Upper lobe of right lung (tissue), 1 donor: Measurements from ENCODE around the gene PTS. TPM values are rescaled to one million over a fixed set of nuclear protein-coding genes. Genes with fewer than 3 reads are reported as not detected.

Experiments
- ATAC-seq: fragments of 200-7000 bp; cut with Tn5 transposase; one replicate; pipeline ENCODE4 v1.9.1; 2020; ENCODE audit warnings: mild to moderate bottlenecking, moderate library complexity
- DNase-seq: peaks from one replicate; pipeline ENCODE4 v3.0.0-alpha.2; 2020
- H3K27ac ChIP-seq: fragments of 200-600 bp; one replicate; pipeline ENCODE4 v1.8.0; 2022
- H3K27me3 ChIP-seq: fragments of 200-600 bp; one replicate; pipeline ENCODE4 v1.8.0; 2022; ENCODE audit warnings: mild to moderate bottlenecking
- H3K36me3 ChIP-seq: fragments of 200-600 bp; one replicate; pipeline ENCODE4 v1.8.0; 2022
- H3K4me1 ChIP-seq: fragments of 200-600 bp; one replicate; pipeline ENCODE4 v1.8.0; 2022
- H3K4me3 ChIP-seq: fragments of 200-600 bp; one replicate; pipeline ENCODE4 v1.8.0; 2022; ENCODE audit warnings: mild to moderate bottlenecking
- H3K9me3 ChIP-seq: fragments of 200-600 bp; one replicate; pipeline ENCODE4 v1.8.0; 2022
- CTCF ChIP-seq: fragments of 200-600 bp; IDR thresholded peaks from one replicate; pipeline ENCODE4 v1.8.0; 2022; ENCODE audit warnings: antibody characterized with exemption
- intact Hi-C: fragments of 100-400 bp; cut with DNase I; formaldehyde crosslinking; loops from one replicate; pipeline ENCODE4 v1.11.0; 2022
- total RNA-seq: library from RNA; stranded (reverse); fragmentation: NEBNext Ultra II Directional; extraction: Animal tissue kit (Norgen Biotek cat#: 25700); gene quantifications from one replicate; pipeline ENCODE4 v1.2.1, GENCODE V29; 2021
- donor health status: DM: no; HTN: yes; CAD: no; lungs with severe emphysema.

PTS gene
- total RNA-seq, 1 donor from 2014 or later = 22.5 TPM

GRCh38 chr11:112266410-112266778, 40.2 kb downstream of the PTS start:
- DNase-seq (no peak), ATAC-seq (no peak)
- Histone ChIP-seq H3K27ac (no peak overlapping the region), H3K4me1 (no peaks in the 10 kb centered on the region), H3K9me3 (no peaks in the 10 kb centered on the region), H3K27me3 (no peaks in the 10 kb centered on the region), H3K4me3 (no peak overlapping the region), H3K36me3 (no peaks in the 10 kb centered on the region)
- TF ChIP-seq CTCF = no peak
- intact Hi-C loops = no loop called here

- TF ChIP-seq CTCF = no peak
- Histone ChIP-seq H3K27ac (no peak overlapping the region), H3K36me3 (no peaks in the 10 kb centered on the region), H3K27me3 (no peaks in the 10 kb centered on the region), H3K4me1 (no peaks in the 10 kb centered on the region), H3K4me3 (no peak overlapping the region), H3K9me3 (no peaks in the 10 kb centered on the region)
- DNase-seq = no peak
- no peak for ATAC-seq
- intact Hi-C loops = no loop called here
Measured at GRCh38 chr11:112267188-112267591, 41.0 kb downstream of the PTS start.

DNA sequence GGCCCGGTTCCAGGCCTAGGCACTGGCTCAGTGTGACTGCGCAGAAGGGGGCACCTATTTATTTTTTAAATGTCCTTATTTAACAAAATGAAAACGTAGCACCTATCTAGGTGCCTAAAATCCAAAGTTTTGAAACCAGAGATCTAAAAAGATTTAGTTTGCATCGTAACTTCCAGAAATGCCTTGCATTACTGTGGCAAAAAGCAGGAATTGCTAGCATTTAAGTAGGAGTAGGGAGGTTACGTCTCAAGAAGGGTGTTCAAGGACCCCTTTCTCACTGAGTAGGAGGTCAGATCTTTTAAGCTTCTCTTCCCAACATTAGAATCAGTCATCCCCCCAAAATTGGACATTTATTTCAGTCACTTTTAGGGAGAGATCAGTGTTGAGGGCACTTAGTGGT, 42.2 kb downstream of the PTS start:
- no peak for TF ChIP-seq CTCF
- H3K4me1 ChIP-seq = no peaks in the 10 kb centered on the region
- ATAC-seq = no peak
- no peak overlapping the region for H3K27ac ChIP-seq
- intact Hi-C loops = no loop called here
- H3K27me3 ChIP-seq = no peaks in the 10 kb centered on the region
- no peak for DNase-seq
- H3K4me3 ChIP-seq = no peak overlapping the region
- no peaks in the 10 kb centered on the region for H3K9me3 ChIP-seq
- no peaks in the 10 kb centered on the region for H3K36me3 ChIP-seq

DNA sequence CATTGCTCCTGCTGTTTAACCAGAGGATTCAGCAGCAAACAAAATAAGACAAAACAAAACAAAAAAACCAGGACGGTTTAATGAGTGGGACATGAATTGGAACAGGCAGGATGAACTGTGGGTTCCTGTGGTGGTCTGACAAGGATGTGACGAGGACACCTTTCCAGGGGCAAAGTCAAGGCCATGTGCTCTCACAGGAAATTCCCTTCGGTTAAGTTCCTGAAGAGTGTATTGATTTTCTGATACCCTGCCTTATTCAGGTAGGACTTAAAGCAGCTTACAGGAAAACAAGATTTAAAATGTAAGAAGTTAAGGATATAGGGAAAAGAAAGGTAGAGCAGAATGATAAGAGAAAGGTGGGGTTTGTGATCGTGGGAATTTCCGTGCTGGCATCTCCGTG, 42.9 kb downstream of the PTS start:
- no peak for TF ChIP-seq CTCF
- intact Hi-C loops = no loop called here

DNA sequence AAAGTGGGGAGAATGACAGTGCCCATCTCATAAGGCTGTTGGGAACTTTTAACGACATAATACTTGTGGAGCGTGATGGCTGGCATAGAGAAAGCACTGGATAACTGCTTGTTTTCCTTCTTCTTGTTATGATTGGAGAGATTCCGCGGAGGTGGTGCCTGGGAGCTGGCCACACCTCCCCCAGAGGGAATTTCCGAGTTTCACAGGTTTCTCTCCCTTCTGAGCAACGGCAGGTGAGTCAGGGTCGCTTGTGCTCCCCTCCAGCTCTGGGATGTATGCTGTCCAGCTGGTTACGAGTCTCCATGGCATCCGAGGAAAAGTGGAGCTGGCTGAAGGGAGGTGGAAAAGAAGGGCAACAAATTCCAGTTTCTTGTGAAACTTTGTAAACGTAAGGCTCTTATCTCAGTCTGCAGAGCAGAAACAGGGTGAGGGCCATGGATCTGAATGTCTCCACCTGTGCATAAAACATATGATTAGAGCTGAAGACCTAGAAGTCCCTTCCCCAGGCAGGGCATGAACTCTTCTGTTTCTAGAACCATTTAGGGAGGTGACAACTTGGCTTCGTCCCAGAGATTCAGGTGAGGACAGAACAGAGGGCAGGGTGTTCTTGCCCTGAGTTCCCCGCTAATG, 44.4 kb downstream of the PTS start:
- Histone ChIP-seq H3K27ac (no peak overlapping the region), H3K4me1 (no peaks in the 10 kb centered on the region), H3K4me3 (no peak overlapping the region), H3K27me3 (no peaks in the 10 kb centered on the region), H3K36me3 (no peaks in the 10 kb centered on the region), H3K9me3 (no peaks in the 10 kb centered on the region)
- ATAC-seq = peak; percentile 61
- TF ChIP-seq CTCF = no peak
- DNase-seq = no peak
- intact Hi-C loops = no loop called here

More for the DNA sequence above, 42.9 kb downstream of the PTS start:
- no peak for DNase-seq
- H3K36me3 ChIP-seq = no peaks in the 10 kb centered on the region
- H3K27ac ChIP-seq = no peak overlapping the region
- no peak overlapping the region for H3K4me3 ChIP-seq
- no peaks in the 10 kb centered on the region for H3K27me3 ChIP-seq
- no peaks in the 10 kb centered on the region for H3K4me1 ChIP-seq
- no peaks in the 10 kb centered on the region for H3K9me3 ChIP-seq
- no peak for ATAC-seq

- H3K27me3 ChIP-seq = no peaks in the 10 kb centered on the region
- DNase-seq (no peak), ATAC-seq (no peak)
- intact Hi-C loops = no loop called here
- no peak for TF ChIP-seq CTCF
- no peaks in the 10 kb centered on the region for H3K9me3 ChIP-seq
- no peak overlapping the region for H3K27ac ChIP-seq
- no peak overlapping the region for H3K4me3 ChIP-seq
- H3K36me3 ChIP-seq = no peaks in the 10 kb centered on the region
- no peaks in the 10 kb centered on the region for H3K4me1 ChIP-seq
Measured at GRCh38 chr11:112271242-112271641, 45.0 kb downstream of the PTS start.
